NK-92 (cell line): ENCODE data around the gene RFTN1.

Source experiments
- DNase-seq: peaks from one replicate; lab custom pipeline; 2025; ENCODE audit not compliant: unreplicated experiment; lab: John Stamatoyannopoulos, UW

Gene RFTN1

DNA sequence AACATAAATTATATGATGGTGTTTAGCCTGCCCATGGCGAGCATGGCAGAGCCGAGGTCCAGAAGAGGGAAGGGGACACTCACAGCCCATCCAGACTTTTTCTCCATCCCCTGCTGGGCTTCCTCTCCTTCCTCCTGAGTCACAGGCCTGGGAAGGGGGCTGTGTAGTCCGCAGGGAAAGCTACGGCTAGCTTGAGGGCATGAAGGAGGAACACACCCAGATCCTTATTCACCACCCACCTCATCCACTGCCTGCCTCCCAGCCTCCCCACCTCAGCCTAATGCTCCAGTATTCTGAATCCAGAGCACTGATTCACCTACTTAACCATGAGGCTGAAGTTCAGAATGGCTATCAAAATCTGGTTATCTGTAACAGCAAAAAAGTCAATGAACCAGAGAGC, 150.7 kb downstream of the RFTN1 start:
- no peak for DNase-seq

DNA sequence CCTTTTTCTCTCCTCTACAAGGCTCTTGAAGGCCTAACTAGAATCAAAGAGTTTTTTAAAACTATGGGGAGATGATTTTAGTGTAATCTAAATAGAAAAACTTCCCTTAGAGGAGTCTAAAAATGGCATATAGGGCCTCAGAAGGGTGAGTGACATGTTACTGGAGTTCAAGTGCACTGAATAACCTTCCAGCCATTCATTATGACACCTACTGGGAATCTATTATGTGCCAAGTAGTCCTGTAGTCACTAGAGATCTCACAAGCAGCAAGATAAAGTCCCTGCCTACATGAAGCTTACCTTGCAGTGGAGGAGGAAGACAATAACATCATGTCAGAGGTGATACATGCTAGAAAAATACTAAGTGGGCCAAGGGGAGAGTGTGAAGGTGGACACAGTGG, 152.4 kb downstream of the RFTN1 start:
- DNase-seq, result no peak

DNA sequence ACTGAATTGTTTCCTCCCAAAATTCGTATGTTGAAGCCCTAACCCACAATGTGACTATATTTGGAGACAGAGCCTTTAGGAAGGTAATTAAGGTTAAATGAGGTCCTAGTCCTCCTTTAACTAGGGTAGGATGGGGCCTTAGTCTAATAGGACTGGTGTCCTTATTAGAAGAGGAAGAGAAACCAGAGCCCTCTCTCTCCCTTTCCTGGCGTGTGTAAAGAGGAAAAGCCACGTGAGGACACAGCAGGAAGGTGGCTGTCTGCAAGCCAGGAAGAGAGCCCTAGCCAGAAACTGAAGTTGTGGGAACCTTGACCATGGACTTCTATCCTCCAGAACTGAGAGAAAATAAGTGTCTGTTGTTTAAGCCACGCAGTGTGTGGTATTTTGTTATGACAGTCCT, 154.2 kb downstream of the RFTN1 start:
- DNase-seq, result no peak

DNA sequence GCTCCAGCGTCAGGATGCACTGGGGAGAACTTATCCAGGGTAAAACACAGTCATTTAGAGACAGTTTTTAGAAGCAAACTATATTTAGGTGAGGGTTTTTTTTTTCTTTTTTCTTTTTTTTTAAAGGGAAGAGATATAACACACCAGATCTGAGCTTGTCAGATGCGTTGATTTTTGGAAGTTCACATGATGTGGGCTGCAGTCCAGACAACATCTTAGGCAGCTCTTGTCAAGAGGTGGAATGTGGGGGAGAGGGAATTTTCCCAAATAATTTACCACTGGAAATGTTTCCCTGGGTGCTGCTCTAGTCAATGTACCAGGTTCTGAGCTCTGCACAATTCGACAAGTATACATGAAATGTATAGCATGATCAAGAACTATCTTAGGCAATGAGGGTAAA, 155.2 kb downstream of the RFTN1 start:
- DNase-seq, result no peak

DNA sequence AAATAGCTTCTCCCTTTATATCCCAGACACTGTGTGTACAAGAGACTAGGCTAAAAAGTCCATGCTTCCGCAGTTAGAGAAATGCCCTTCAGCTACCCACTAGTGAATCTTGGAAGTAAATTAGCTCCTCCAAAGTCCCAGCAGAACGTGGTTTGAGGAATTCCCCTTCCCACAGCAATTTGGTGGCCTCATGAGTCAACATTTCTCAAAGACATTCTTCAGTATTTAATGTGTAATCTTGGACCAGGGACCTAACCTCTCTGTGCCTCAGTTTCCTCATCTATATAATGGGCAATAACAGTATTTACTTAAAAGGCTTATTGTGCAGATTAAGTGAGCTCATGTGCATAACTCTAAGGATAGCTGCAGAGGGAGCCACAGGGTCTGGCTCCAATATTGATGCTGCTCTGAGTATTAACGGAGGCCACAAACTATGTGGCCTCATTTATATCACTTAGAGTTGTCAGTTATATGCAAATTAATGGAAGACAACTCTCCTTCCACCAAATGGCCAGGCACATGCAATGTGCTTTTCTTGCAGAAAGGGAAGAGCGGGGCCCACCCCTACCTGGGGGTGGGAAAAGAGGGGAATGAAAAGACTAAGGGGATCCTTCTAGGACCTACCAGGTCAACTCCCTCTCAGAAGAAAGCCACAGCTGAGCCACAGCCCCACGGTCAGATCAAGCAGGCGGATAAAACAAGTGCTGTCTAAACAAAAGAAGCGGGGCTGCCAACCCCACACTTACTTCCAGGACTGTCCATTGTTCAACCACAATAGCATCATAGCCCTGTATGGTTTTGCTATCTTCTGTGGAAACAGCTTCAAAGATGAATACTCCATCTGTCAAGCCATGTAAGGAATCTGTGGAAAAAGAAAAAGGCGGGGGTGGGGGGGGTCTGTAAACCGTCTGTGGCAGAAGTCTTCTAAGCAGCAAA, 156.0 kb downstream of the RFTN1 start:
- no peak for DNase-seq

DNA sequence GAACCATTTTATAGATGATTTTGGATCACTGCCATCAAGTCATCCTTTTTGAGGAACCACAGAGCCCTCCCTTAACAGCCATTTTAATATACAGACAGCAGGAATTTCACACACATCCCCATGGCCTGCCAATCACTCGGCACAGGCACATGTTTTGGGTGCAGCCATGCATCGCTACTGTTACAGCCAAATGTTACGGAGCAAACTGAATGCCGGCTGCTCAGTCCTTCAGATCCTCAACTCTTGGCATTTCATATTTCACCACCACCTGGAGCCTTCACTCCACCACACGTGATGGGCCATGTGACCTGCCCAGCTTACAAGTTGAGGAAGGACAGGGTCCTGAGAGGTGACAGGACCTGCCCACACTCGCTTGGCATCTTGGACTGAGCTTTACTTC, 157.7 kb downstream of the RFTN1 start:
- no peak for DNase-seq

DNA sequence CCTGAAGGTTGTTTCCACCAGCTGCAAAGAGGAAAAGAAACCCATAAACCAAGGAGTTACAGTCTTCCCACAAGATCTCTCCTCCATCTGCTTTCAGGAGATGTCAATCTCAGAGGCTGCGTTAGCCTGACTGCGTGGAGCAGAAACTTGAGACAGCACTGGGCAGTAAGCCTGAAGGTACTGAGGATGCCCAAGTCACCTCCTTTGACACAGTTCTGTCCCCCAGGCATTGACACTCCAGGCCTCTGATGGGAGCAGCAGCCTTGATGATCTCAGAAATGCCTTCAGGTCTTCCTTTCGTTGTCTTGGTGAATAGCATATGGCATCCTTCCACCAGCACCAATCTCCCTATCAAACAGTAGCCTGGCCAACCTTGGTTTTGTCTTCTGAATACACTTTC, 159.2 kb downstream of the RFTN1 start:
- no peak for DNase-seq

DNA sequence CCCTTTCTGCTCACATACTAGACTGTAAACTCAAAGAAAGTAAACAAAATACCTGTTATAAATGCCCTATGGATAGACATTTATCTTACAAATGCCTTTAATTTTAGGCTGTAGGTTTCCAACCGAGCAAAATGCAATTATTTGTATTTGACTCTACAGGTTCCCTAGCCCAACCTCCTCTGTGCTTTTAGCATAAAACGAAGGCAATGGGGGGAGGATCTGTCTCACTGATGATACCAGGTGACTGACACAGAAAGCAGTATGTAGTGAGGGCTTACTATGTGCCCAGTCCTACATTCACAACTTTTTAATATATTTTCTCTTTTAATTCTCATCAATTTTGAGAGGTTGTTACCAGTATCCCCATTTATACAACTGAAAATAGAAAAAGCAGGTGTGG, 161.1 kb downstream of the RFTN1 start:
- DNase-seq, result no peak

DNA sequence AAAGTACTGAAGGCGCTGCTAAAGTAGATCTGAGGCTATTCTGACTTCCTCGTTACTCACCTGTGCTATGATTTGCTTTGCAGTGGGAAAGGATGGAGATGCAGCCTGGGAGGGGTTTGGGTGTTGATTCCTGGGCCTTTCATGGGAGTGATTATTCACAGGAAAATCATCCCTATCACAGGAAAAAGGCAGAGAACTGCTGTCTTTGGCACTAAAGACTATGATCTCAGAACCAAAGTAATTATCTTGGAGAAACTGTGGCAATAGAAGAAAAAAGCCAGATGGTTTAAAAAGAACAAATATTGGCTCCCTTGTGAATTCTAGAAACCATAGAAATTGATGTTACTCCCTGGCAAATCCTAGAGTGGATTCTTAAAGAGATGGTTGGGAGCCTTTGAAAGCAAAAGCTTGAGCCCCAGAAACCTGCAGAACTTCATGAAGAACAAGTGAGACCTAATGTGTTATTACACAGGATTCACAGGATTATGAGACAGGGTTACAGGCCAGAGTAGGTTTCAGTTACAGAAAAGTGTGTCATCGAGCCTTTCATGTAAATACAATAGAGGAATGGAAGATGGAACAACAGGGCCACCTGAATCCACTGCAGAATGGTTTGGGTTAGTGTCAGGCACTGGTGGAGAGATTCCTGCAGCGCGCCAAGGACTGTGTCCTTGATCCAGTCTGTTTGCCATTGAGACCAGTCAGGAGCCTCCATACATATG, 162.7 kb downstream of the RFTN1 start:
- DNase-seq, result no peak

DNA sequence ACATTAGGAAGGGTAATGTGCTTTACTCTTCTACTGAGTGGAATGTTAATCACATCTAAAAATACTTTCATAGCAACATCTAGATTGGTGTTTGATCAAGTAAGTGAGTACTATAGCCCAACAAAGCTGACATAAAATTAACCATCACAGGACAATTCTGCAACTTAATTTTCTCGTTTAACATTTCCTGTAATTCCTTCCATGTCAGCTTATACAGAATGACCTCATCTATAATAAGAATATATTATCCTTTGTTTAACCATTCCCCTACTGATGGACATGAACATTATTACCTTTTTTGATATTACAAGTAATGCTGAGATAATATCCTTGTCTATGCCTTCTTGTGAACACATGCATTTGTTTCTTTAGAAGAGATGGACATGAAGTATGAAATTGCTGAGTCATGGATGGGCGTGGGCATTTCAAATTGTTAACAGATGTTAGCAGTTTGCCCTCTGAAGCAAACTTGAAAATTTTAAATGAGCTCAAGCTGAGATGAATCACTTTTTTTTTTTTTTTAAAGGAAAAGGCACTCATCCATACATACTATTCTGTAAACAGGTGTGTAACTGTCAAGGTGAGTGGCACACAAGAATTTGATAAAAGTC, 163.4 kb downstream of the RFTN1 start:
- no peak for DNase-seq

DNA sequence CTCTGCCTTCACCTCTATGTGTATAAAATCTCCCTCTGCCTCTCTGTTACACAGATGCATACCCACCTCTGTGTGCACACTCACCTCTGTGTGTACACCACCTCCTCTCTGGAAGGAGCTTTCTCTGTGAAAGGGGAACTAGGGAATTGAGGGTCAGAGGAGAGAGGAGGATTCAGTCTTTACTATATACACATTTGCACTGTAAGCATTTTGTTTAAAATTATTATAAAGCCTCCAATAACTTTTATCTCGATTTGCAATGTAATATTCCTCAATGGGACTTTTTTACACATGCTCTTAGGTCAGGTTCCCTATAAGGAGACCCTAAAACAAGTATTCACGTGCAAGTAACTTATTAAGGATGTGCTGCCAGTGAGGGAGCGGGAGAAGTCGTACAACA, 166.0 kb downstream of the RFTN1 start:
- DNase-seq, result no peak

DNA sequence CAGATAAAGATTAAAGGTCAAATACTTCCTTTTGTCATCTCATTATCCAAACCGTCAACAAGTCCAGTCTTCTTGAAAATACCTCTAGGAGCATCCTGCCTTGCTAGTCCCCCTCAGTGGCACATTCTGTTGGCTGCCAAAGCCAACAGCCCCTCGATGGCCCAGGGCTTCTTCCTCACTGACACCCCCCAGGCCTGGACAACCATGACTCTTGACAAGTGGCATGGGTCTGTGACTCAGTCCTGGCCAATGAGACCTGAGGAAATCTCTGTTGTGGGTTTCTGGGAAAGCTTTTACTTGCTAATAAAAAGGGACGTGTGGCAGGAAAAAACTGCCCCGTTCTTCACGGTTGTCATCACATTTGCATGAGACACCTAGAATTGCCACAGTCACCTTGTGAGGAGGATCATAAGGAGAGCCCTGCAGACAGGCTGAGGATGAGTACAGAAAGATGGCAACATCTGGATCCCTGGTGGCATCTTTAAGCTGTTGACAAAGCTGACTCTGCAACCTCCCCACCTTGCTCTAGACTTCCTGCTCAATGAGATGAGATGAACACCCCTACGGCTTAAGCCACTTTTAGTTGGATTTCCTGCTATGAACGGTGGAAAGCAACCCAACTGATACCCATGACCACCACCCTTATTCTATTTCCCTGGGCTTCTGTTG, 167.0 kb downstream of the RFTN1 start:
- DNase-seq, result no peak

DNA sequence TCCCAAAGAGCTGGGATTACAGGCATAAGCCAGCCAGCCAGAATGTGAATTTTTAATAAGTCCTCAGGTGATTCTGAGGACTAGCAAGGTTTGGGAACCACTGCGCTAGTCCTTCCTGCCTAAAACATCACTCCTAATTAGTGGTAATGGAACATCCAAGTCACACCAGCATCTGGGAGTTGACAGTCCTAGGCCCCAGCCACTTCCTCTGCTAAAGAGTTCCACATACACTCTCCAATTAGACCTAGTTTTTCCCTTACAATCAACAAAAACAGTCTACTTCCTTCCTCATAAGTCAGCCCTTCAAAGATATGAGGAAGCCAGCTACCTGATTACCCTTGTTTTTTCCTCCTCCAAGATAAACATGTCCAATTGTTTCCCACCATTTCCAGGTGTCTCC, 170.4 kb downstream of the RFTN1 start:
- DNase-seq, result no peak

DNA sequence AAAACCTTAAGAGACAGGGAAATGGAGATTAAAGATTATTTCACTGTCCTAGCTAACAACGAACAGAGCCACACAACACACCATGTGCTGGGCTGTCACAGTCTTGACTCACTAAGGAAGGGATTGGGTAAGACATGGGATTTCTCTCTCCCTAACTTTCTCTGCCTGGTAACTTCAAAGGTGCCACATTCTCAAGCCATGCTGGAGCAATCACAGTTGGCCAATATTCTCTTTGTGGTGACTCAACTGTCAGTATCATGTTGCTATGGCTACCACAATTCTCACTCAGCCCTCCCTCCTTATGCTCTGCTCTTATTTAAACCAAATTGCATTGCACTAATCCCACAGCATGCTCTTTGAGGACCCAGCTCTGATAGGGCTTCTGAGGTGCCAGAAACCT, 174.5 kb downstream of the RFTN1 start:
- no peak for DNase-seq

DNA sequence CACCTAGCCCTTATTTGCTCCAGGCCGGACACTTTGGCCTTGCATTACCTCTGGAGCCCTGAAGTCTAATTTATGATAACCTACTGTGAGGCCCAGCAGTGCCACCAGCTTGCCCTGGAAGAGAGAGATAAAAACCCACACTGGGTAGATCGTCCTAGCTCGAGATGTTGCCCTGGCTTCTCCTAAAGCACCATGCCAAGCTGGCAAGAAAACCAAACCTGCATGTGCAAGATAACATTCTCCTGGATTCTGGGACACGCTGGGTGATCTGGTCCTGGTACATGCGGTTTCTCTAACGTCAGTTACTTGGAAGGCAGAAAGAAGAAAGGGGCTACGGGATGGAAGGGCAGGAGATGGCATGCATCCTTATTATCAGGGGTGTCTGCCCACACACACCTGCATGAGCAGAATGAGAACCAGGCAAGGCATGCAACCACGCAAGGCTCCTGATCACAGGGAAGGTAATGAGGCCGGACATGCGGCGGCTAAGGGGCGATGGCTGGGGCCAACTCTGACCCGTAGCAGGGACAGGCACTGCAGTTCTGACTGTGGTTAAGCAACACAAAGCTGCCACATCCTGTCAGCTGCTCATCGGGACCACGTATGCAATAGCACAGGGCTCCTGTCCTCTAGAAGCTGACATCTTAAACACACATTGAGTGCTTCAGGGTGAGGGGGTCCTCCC, 175.5 kb downstream of the RFTN1 start:
- no peak for DNase-seq

DNA sequence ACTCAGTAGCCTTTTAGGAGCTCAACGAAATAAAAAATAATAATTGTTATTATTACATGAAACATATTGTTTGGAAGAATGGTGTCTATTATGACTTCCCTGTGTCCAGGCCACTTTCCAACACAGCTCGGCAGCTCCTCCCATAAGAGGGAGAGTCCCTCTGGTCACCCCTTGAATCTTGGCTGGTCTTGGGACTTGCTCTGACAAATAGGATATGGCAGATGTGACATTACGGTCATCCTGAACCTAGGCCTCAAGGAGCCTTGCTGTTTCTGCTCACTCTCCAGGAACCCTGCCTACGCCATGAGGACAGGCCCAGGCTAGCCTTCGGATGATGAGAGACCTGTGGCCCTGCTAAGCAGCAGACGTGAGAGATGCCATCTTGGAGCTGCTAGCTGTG, 176.7 kb downstream of the RFTN1 start:
- DNase-seq, result no peak

DNA sequence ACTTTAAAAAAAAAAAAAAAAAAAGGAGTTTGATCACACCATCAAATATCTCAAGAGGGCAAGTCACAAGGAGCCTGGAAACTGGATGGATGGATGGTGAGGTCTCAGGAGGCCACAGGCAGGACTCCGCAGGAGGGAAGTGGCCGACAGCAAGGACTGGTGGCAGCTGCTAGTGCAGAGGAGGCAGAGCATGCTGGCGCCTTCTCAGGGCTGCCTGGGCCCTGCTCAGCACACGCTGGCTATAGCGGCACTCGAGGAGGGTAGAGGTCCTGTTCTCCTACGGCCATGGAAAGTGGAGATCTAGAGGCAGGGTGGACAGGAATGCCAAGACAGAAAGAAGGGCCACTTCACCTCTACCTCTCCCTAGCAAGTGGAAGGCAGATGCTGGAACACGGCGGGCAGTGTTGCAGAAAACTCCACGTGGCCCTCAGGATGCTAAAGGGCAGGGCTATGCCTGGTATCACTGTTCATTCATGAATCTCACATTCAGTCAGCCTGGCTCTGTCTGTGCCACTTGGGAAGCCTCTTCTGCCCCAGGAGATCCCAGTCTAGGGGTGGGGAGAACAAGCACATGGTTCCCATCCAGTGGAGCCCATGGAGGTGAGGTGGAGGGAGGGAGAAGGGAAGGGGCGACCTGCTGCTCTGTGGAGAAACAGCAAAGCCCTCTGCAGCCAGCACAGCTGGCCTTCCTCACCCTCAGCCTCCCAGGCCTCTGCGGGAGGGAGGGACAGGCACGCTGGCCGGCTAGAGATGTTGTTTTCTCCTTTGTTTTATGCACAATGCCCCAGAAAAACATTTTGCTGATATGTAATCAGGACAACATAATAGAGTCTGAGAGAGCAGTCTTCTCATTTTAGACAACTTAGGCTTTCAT, 177.5 kb downstream of the RFTN1 start:
- no peak for DNase-seq

DNA sequence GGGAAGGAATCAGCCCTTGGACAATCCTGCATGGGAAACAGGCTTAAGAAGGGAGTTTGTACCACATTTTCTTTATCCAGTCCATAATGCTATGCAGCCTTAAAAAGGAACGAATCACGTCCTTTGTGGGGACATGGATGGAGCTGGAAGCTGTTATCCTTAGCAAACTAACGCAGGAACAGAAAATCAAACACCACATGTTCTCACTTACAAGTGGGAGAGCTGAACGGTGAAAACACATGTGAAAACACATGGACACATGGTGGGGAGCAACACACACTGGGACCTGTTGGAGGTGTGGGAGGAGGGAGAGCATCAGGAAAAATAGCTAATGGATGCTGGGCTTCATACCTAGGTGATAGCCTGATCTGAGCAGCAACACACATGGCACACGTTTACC, 178.2 kb downstream of the RFTN1 start:
- no peak for DNase-seq

DNA sequence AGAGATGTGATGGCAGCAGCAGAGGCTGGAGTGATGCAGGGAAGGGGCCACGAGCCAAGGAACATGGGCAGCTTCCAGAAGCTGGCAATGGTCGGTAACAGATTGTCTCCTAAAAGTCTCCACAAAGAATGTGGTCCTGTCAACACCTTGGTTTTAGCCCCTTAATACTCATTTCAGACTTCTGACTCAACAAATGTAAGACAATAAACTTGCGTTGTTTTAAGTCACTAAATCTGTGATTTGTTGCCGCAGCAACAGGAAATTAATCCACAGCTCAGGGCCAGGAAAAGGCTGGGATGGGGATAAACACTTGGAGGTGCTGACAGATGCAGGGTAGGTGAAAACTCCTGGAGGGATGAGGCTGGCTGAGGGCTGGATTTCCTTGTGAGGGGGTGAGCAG, 178.6 kb downstream of the RFTN1 start:
- no peak for DNase-seq

DNA sequence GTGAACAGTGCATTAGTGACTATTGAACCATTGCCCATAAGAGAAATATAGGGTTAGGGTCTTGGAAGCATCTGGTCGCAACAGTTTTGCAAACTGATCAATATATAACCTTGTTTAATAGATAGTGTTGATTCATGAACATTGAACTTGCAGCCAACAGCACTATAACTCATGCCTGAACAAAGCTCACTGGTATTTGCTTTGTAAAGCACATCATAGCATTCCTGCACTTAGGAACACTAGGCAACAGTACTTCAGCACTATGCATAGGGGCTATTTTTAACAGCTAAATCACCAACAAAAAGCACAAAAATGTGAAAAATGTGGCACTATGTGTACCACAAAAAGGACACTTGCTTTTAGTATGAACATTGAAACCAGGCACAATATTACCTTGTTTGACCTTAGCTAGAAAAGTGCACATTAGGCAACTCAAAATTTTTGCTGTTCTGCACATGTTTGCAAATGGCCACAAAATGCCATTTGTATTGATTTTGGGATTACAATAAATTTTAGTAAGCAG, 180.5 kb downstream of the RFTN1 start:
- no peak for DNase-seq
